CD14-positive monocyte (primary cell): ENCODE results near the gene EDN3. TPM values are rescaled to one million over a fixed set of nuclear protein-coding genes. Genes with fewer than 3 reads are reported as not detected.
"Not testable (repeated sequence)": the region's sequence is repeated elsewhere in the genome, so short reads cannot be mapped to it uniquely, and the experiment has no call there.

Experiments
- DNase-seq, 3 donors: peaks; one replicate each; pipeline ENCODE4 v3.0.0-alpha.2; 2011 to 2022
- H2AFZ ChIP-seq: 2 replicates; pipeline ENCODE4 v1.6.0; 2012; ENCODE audit warnings: mild to moderate bottlenecking, low read depth, low read length, inconsistent platforms; ENCODE audit not compliant: insufficient read depth, poor library complexity, severe bottlenecking
- H3K27ac ChIP-seq, 2 donors: 1 replicate in 1 of 2; 2 replicates in 1 of 2; pipeline ENCODE4 v1.5.1; 2012 to 2013; ENCODE audit warnings: low read length in 2 of 2, control low read depth in 1 of 2, inconsistent platforms in 1 of 2, low read depth in 1 of 2, mild to moderate bottlenecking in 1 of 2
- H3K27me3 ChIP-seq, 2 donors: one replicate each; pipeline versions ENCODE4 v1.6.0 to v1.6.1; 2011 to 2013; ENCODE audit warnings: low read length in 2 of 2; ENCODE audit not compliant: control insufficient read depth in 2 of 2, insufficient read depth in 2 of 2
- H3K36me3 ChIP-seq, 2 donors: replicated peaks in 1 of 2; 1 replicate in 1 of 2; 2 replicates in 1 of 2; pipeline versions ENCODE4 v1.5.1 to v1.6.1; 2012 to 2013; ENCODE audit warnings: low read length in 2 of 2, control low read depth in 1 of 2, inconsistent platforms in 1 of 2, mild to moderate bottlenecking in 1 of 2; ENCODE audit not compliant: insufficient read depth in 2 of 2, control insufficient read depth in 1 of 2
- H3K4me1 ChIP-seq, 2 donors: 1 replicate in 1 of 2; 2 replicates in 1 of 2; pipeline versions ENCODE4 v1.5.1 to v1.6.1; 2012 to 2013; ENCODE audit warnings: low read length in 2 of 2, control low read depth in 1 of 2, inconsistent platforms in 1 of 2, mild to moderate bottlenecking in 1 of 2, moderate library complexity in 1 of 2; ENCODE audit not compliant: insufficient read depth in 2 of 2, control insufficient read depth in 1 of 2
- H3K4me2 ChIP-seq: replicated peaks from 2 replicates; pipeline ENCODE3; 2012; ENCODE audit warnings: low read length, moderate library complexity, mild to moderate bottlenecking; ENCODE audit not compliant: poor library complexity, severe bottlenecking; ENCODE audit errors: extremely low read depth
- H3K4me3 ChIP-seq, 3 experiments: fragments of 200-600 bp in 1 of 3; sonication (generic) in 1 of 3; replicated peaks in 1 of 3; 1 replicate in 2 of 3; 2 replicates in 1 of 3; pipeline ENCODE4 v1.5.1; 2011 to 2013; ENCODE audit warnings: low read length in 3 of 3, mild to moderate bottlenecking in 3 of 3, control low read depth in 2 of 3, low read depth in 2 of 3, inconsistent platforms in 1 of 3, moderate library complexity in 1 of 3
- H3K79me2 ChIP-seq: 2 replicates; pipeline ENCODE4 v1.6.0; 2012; ENCODE audit warnings: mild to moderate bottlenecking, control low read depth, inconsistent platforms, low read length, moderate library complexity; ENCODE audit not compliant: insufficient read depth
- H3K9ac ChIP-seq: 2 replicates; pipeline ENCODE4 v1.6.0; 2017; ENCODE audit warnings: low read length, mild to moderate bottlenecking; ENCODE audit not compliant: insufficient read depth, poor library complexity, severe bottlenecking
- H3K9me3 ChIP-seq, 2 donors: replicated peaks in 1 of 2; 1 replicate in 1 of 2; 2 replicates in 1 of 2; pipeline versions ENCODE4 v1.5.1 to v1.6.1; 2012 to 2013; ENCODE audit warnings: low read length in 2 of 2, control low read depth in 1 of 2; ENCODE audit not compliant: control insufficient read depth in 1 of 2, insufficient read depth in 1 of 2
- H4K20me1 ChIP-seq: 2 replicates; pipeline ENCODE4 v1.6.0; 2012; ENCODE audit warnings: mild to moderate bottlenecking, low read length, control low read depth, moderate library complexity; ENCODE audit not compliant: insufficient read depth
- H3K27ac Mint-ChIP-seq, 7 donors: one replicate each; pipeline ENCODE4 v1.8.0; 2020; ENCODE audit warnings: mild to moderate bottlenecking in 7 of 7, mixed read lengths in 7 of 7, moderate library complexity in 6 of 7, inconsistent platforms in 2 of 7
- H3K27me3 Mint-ChIP-seq, 3 donors: one replicate each; pipeline ENCODE4 v1.8.0; 2021 to 2022; ENCODE audit warnings: low read depth in 3 of 3, mild to moderate bottlenecking in 3 of 3, mixed read lengths in 3 of 3, moderate library complexity in 3 of 3, inconsistent platforms in 1 of 3
- H3K36me3 Mint-ChIP-seq, 2 donors: one replicate each; pipeline ENCODE4 v1.8.0; 2020; ENCODE audit warnings: mixed read lengths in 2 of 2, inconsistent platforms in 1 of 2, mild to moderate bottlenecking in 1 of 2
- H3K4me1 Mint-ChIP-seq: one replicate; pipeline ENCODE4 v1.8.0; 2020; ENCODE audit warnings: mild to moderate bottlenecking, mixed read lengths
- H3K4me3 Mint-ChIP-seq, 2 donors: one replicate each; pipeline ENCODE4 v1.8.0; 2020; ENCODE audit warnings: mild to moderate bottlenecking in 2 of 2, mixed read lengths in 2 of 2, moderate library complexity in 1 of 2
- H3K9me3 Mint-ChIP-seq, 7 donors: one replicate each; pipeline ENCODE4 v1.8.0; 2020 to 2022; ENCODE audit warnings: mixed read lengths in 7 of 7, mild to moderate bottlenecking in 6 of 7, moderate library complexity in 6 of 7, inconsistent platforms in 2 of 7
- WGBS: methylation state at CpG from one replicate; pipeline ENCODE4 v1.1.5; 2013; ENCODE audit warnings: missing lambda C conversion rate; ENCODE audit not compliant: insufficient coverage; 5-methylcytosine and 5-hydroxymethylcytosine counted together
- intact Hi-C, 2 donors: fragments of 100-400 bp; cut with micrococcal nuclease; formaldehyde crosslinking; loops; one replicate each; pipeline versions ENCODE4 v1.15.0 to v1.15.1; 2023
- polyA plus RNA-seq, 3 donors: library from polyadenylated mRNA; depleted of rRNA in 1 of 3; unstranded in 2 of 3; stranded (reverse) in 1 of 3; fragments of 300-500 nt in 2 of 3; fragments of >200 nt in 1 of 3; fragmentation: Illumina TruSeq in 2 of 3; gene quantifications; 1 replicate in 2 of 3; 2 replicates in 1 of 3; pipeline ENCODE4 v1.2.3, GENCODE V29; 2012 to 2021
- TF ChIP-seq, protein P1 (sequence below): fragments of 200-600 bp; IDR thresholded peaks from one replicate; pipeline ENCODE4 v1.8.0; 2022; ENCODE audit warnings: antibody characterized with exemption, mild to moderate bottlenecking

Gene EDN3
- polyA plus RNA-seq, 3 donors = not detected

DNA sequence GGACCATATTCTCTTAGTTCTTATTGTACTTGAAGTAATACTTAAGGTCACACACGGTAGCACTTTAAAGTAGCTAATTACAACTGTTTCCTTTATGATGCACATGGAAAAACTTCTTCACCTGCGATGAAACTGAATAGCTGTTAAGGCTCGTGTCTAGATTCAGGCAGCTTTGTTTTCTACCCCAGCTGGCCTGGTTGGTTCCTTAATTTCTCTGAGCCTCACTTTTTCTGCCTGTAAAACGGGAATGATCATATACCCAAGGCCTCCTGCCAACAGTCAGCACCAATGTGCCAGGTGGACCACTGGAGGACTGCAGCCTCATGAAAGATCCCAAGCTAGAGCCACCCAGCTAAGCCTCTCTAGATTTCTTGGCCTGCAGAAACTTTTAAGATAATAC is 35.0 kb downstream of the EDN3 start:
- H3K36me3 Mint-ChIP-seq = no peaks in the 10 kb centered on the region
- H3K4me3 Mint-ChIP-seq = no peak overlapping the region
- Histone ChIP-seq H3K4me2 (no peak overlapping the region), H2AFZ (no peak overlapping the region), H3K9ac (no peak overlapping the region), H3K4me3 (no peak overlapping the region), H3K9me3 (no peaks in the 10 kb centered on the region), H3K4me1 (no peaks in the 10 kb centered on the region), H3K27me3 (no peaks in the 10 kb centered on the region), H3K27ac (no peak overlapping the region), H3K79me2 (no peaks in the 10 kb centered on the region), H3K36me3 (no peaks in the 10 kb centered on the region), H4K20me1 (no peaks in the 10 kb centered on the region)
- peaks cover 0 to 7% (median 4%) of the 10 kb centered on the region in 3 donors for H3K27me3 Mint-ChIP-seq
- TF ChIP-seq, protein P1, sequence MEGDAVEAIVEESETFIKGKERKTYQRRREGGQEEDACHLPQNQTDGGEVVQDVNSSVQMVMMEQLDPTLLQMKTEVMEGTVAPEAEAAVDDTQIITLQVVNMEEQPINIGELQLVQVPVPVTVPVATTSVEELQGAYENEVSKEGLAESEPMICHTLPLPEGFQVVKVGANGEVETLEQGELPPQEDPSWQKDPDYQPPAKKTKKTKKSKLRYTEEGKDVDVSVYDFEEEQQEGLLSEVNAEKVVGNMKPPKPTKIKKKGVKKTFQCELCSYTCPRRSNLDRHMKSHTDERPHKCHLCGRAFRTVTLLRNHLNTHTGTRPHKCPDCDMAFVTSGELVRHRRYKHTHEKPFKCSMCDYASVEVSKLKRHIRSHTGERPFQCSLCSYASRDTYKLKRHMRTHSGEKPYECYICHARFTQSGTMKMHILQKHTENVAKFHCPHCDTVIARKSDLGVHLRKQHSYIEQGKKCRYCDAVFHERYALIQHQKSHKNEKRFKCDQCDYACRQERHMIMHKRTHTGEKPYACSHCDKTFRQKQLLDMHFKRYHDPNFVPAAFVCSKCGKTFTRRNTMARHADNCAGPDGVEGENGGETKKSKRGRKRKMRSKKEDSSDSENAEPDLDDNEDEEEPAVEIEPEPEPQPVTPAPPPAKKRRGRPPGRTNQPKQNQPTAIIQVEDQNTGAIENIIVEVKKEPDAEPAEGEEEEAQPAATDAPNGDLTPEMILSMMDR = no peak
- no peak overlapping the region for H3K27ac Mint-ChIP-seq
- no peaks in the 10 kb centered on the region for H3K9me3 Mint-ChIP-seq
- DNase-seq = no peak
- H3K4me1 Mint-ChIP-seq = peaks cover 4% of the 10 kb centered on the region
- WGBS = 96% methylated on average over 4 of the region's 4 CpGs
- intact Hi-C loops = no loop called here

DNA sequence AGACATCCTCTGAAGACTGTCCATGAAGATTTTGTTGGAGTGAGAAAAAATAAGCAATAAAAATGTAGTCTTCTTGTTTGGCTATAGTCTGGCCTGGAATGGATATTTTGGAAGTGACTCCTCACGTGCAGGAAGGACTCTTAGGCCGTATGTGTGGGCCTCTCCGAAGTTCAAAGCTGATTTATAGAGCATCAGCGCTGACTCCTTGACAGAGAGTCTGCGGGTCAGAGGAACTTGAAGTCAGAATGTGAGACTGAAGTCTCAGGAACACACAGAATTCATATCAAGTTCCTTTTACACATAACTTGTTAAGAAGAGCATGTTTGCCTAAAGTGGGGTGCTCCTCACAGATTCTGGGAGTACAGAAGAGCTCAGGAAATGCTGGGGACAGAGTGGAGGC is 36.1 kb downstream of the EDN3 start:
- Mint-ChIP-seq H3K36me3 (no peaks in the 10 kb centered on the region), H3K4me3 (no peak overlapping the region), H3K9me3 (no peaks in the 10 kb centered on the region), H3K27me3 (peaks cover 0 to 3% (median 0%) of the 10 kb centered on the region in 3 donors), H3K4me1 (peaks cover 4% of the 10 kb centered on the region), H3K27ac (no peak overlapping the region)
- no peak overlapping the region for H3K9ac ChIP-seq
- no peak overlapping the region for H3K4me3 ChIP-seq
- H3K27me3 ChIP-seq = no peaks in the 10 kb centered on the region
- WGBS = 43% methylated on average over 1 of the region's 5 CpGs
- no peak overlapping the region for H3K4me2 ChIP-seq
- no peaks in the 10 kb centered on the region for H3K79me2 ChIP-seq
- TF ChIP-seq, protein P1 = no peak
- peaks cover 2% of the 10 kb centered on the region in 2 donors for H3K4me1 ChIP-seq
- DNase-seq = no peak
- H4K20me1 ChIP-seq = no peaks in the 10 kb centered on the region
- no peak overlapping the region for H3K27ac ChIP-seq
- no peaks in the 10 kb centered on the region for H3K9me3 ChIP-seq
- intact Hi-C loops = no loop called here
- H3K36me3 ChIP-seq = no peaks in the 10 kb centered on the region
- no peak overlapping the region for H2AFZ ChIP-seq

DNA sequence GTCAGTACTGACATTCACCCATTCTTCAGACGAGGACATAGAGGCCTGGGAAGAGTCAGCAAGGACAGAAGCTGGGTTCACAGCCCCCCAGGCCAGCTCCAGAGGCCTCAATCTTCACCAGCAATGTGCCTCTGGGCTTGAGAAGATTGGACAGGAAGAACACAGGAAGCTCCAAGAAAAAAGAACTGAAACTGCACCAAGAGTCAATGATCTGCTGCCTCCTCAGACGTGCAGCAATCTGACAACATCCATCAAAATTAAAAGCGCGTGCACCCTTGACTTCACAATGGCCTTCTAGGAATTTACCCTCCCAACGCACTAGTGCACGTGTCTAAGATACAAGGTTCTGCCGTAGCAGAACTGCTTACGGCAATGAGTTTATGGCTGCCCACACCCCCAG is 38.0 kb downstream of the EDN3 start:
- DNase-seq, H4K20me1 ChIP-seq, H3K4me3 ChIP-seq, H3K4me1 Mint-ChIP-seq, H3K27me3 Mint-ChIP-seq, H3K36me3 Mint-ChIP-seq, H3K36me3 ChIP-seq, H3K9me3 Mint-ChIP-seq, H3K27ac ChIP-seq, H3K4me2 ChIP-seq, H3K79me2 ChIP-seq, H3K4me3 Mint-ChIP-seq, H3K9ac ChIP-seq, intact Hi-C loops, H2AFZ ChIP-seq, H3K27me3 ChIP-seq, H3K27ac Mint-ChIP-seq, H3K9me3 ChIP-seq: not testable (repeated sequence)
- no CpG with 5 or more reads among the region's 8 CpGs for WGBS
- peaks cover 4 to 10% of the 10 kb centered on the region in 2 donors for H3K4me1 ChIP-seq
